Common myeloid progenitor, CD34-positive (primary cell): ENCODE measurements around the gene GRM2.
"Not testable (repeated sequence)": the region's sequence is repeated elsewhere in the genome, so short reads cannot be mapped to it uniquely, and the experiment has no call there.

Experiments used
- CTCF ChIA-PET: fragments of 350-600 bp; sonication (Branson Sonifier 250); formaldehyde crosslinking; loops from one replicate; lab custom pipeline; 2021; ENCODE audit warnings: antibody characterized with exemption; lab: Charles Lee
- POLR2A ChIA-PET: fragments of 350-600 bp; sonication (Branson Sonifier 250); formaldehyde crosslinking; loops from one replicate; lab custom pipeline; 2021; ENCODE audit warnings: antibody characterized with exemption; lab: Charles Lee
- DNase-seq, 3 donors: peaks; one replicate each; pipeline versions ENCODE4 v3.0.0 to v3.0.0-alpha.2; 2013
- H3K27ac ChIP-seq, 2 experiments: 1 replicate in 1 of 2; 2 replicates in 1 of 2; pipeline ENCODE4 v1.7.0; 2013; ENCODE audit warnings: inconsistent platforms in 2 of 2, low read length in 2 of 2, mild to moderate bottlenecking in 2 of 2, low read depth in 1 of 2, moderate library complexity in 1 of 2; ENCODE audit not compliant: severe bottlenecking in 2 of 2, insufficient read depth in 1 of 2, poor library complexity in 1 of 2
- H3K27me3 ChIP-seq, 5 experiments: replicated peaks in 2 of 5; 1 replicate in 3 of 5; 2 replicates in 2 of 5; pipeline versions ENCODE4 v1.6.1 to v1.7.0; 2013; ENCODE audit warnings: low read length in 4 of 5, mild to moderate bottlenecking in 2 of 5, moderate library complexity in 2 of 5, inconsistent platforms in 1 of 5; ENCODE audit not compliant: insufficient read depth in 5 of 5, control insufficient read depth in 4 of 5
- H3K36me3 ChIP-seq, 4 experiments: 1 replicate in 2 of 4; 2 replicates in 2 of 4; pipeline versions ENCODE4 v1.6.1 to v1.7.0; 2013; ENCODE audit warnings: low read length in 3 of 4, control low read depth in 1 of 4, mild to moderate bottlenecking in 1 of 4; ENCODE audit not compliant: control insufficient read depth in 4 of 4, insufficient read depth in 4 of 4
- H3K4me1 ChIP-seq, 4 experiments: 1 replicate in 3 of 4; 2 replicates in 1 of 4; pipeline versions ENCODE4 v1.6.1 to v1.7.1; 2013; ENCODE audit warnings: low read length in 3 of 4, mild to moderate bottlenecking in 3 of 4, control low read depth in 1 of 4, inconsistent platforms in 1 of 4, moderate library complexity in 1 of 4; ENCODE audit not compliant: control insufficient read depth in 4 of 4, insufficient read depth in 4 of 4; ENCODE audit errors: control extremely low read depth in 1 of 4
- H3K4me3 ChIP-seq, 7 experiments: 1 replicate in 4 of 7; 2 replicates in 3 of 7; pipeline versions ENCODE4 v1.5.1 to v1.7.0; 2013; ENCODE audit warnings: mild to moderate bottlenecking in 7 of 7, low read length in 6 of 7, moderate library complexity in 6 of 7, inconsistent platforms in 2 of 7, low read depth in 2 of 7, control low read depth in 1 of 7; ENCODE audit not compliant: insufficient read depth in 4 of 7, control insufficient read depth in 1 of 7; ENCODE audit errors: extremely low read depth in 1 of 7
- H3K9me3 ChIP-seq, 5 experiments: 1 replicate in 4 of 5; 2 replicates in 1 of 5; pipeline versions ENCODE4 v1.6.1 to v1.7.1; 2013; ENCODE audit warnings: low read length in 4 of 5, mild to moderate bottlenecking in 2 of 5, inconsistent platforms in 1 of 5, low read depth in 1 of 5, moderate library complexity in 1 of 5; ENCODE audit not compliant: control insufficient read depth in 4 of 5, insufficient read depth in 2 of 5; ENCODE audit errors: control extremely low read depth in 1 of 5
- WGBS: methylation state at CpG from one replicate; pipeline ENCODE4 v1.1.5; 2013; ENCODE audit not compliant: insufficient coverage; 5-methylcytosine and 5-hydroxymethylcytosine counted together

Gene GRM2

DNA sequence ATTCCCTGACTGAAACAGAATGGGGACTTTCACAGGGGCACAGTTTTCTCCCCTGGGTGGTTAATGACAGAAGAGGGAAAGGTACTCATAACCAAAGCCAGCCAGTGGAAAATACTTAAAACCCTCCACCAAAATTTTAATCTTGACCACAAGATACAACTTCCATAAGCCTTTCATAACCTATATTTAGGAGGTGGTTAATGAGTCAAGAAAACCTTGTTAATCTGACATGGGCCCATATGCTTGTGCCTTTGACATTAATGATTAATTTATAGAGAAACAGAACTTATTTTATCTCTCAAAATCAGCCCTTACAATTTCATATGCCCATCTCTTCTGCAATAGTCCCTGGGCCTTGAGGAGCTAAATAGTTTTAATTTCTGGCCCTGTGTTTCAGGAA lies 41.0 kb downstream of the GRM2 start:
- Histone ChIP-seq H3K36me3 (no peaks in the 10 kb centered on the region), H3K27me3 (no peaks in the 10 kb centered on the region), H3K27ac (no peak overlapping the region), H3K9me3 (peaks cover 0 to 2% (median 0%) of the 10 kb centered on the region in 5 experiments), H3K4me1 (no peaks in the 10 kb centered on the region), H3K4me3 (no peak overlapping the region)
- ChIA-PET CTCF (no interaction called here), POLR2A (no interaction called here)
- DNase-seq = no peak

DNA sequence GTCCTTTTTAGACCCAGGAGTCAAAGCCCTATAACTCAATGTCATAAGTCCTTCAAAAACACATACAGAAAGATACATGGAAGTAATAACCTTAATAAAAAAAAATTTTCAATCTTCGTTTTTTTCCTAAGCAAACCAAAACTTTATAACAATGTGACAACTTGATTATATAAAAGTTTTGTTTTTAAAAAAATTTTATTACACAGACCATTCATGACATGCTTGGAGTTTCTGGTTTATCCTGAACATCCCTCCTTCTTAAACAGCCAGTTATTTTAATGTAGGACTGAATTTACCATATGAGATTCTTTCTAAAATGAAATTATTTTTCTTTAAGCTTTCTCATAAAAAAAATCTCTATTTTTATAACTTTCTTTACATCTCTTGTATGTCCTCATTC lies 41.5 kb downstream of the GRM2 start:
- Histone ChIP-seq H3K27me3 (no peaks in the 10 kb centered on the region), H3K36me3 (no peaks in the 10 kb centered on the region), H3K9me3 (peaks cover 0 to 2% (median 0%) of the 10 kb centered on the region in 5 experiments), H3K4me1 (no peaks in the 10 kb centered on the region), H3K4me3 (no peak overlapping the region), H3K27ac (no peak overlapping the region)
- WGBS = no CpG with 5 or more reads among the region's 1 CpG
- CTCF ChIA-PET = no interaction called here
- DNase-seq = no peak
- POLR2A ChIA-PET = no interaction called here

DNA sequence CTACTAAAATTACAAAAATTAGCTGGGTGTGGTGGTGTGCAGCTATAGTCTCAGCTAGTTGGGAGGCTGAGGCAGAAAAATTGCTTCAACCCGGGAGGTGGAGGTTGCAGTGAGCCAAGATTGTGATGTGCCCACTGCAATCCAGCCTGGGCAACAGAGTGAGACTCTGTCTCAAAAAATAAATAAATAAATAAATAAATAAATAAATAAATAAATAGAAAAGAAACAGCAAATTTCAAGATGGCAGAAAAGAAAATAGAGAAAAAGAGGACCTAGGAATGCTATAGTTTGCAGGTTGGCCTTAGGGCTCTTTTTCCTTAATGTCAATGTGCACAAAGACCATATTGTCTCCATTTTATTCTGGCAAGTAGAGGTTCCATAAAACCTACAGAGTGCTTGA lies 44.0 kb downstream of the GRM2 start:
- H3K4me3 ChIP-seq = no peak overlapping the region
- 100% methylated on average over 1 of the region's 1 CpG for WGBS
- no peaks in the 10 kb centered on the region for H3K36me3 ChIP-seq
- POLR2A ChIA-PET = no interaction called here
- H3K9me3 ChIP-seq = peaks cover 0 to 2% (median under 1%) of the 10 kb centered on the region in 5 experiments
- H3K4me1 ChIP-seq = no peaks in the 10 kb centered on the region
- H3K27me3 ChIP-seq = no peaks in the 10 kb centered on the region
- DNase-seq = no peak
- CTCF ChIA-PET = no interaction called here
- H3K27ac ChIP-seq = no peak overlapping the region

DNA sequence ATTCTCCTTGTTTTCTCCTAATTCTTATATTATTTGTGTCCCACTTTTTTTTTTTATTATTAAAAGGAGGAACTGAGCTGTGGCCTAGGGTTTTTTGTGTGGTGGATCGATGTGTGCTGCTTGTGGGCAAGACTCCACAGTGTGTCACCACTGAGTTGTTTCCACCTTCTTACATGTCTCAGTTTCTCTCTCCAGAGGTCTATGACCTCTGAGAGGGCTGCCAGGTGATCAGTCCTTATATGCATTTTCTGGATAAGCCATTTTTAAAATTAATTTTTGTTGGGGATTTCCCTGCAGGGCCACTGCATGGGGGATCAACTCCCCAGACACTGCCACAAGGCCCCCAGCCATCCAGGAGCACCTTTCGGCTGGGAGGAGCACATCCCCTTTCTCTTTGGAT lies 44.4 kb downstream of the GRM2 start:
- H3K9me3 ChIP-seq = peaks cover 0 to 3% (median 2%) of the 10 kb centered on the region in 5 experiments
- H3K36me3 ChIP-seq = no peaks in the 10 kb centered on the region
- no peak overlapping the region for H3K27ac ChIP-seq
- no CpG with 5 or more reads among the region's 2 CpGs for WGBS
- POLR2A ChIA-PET = no interaction called here
- CTCF ChIA-PET = no interaction called here
- no peaks in the 10 kb centered on the region for H3K4me1 ChIP-seq
- DNase-seq = no peak
- no peaks in the 10 kb centered on the region for H3K27me3 ChIP-seq
- no peak overlapping the region for H3K4me3 ChIP-seq

DNA sequence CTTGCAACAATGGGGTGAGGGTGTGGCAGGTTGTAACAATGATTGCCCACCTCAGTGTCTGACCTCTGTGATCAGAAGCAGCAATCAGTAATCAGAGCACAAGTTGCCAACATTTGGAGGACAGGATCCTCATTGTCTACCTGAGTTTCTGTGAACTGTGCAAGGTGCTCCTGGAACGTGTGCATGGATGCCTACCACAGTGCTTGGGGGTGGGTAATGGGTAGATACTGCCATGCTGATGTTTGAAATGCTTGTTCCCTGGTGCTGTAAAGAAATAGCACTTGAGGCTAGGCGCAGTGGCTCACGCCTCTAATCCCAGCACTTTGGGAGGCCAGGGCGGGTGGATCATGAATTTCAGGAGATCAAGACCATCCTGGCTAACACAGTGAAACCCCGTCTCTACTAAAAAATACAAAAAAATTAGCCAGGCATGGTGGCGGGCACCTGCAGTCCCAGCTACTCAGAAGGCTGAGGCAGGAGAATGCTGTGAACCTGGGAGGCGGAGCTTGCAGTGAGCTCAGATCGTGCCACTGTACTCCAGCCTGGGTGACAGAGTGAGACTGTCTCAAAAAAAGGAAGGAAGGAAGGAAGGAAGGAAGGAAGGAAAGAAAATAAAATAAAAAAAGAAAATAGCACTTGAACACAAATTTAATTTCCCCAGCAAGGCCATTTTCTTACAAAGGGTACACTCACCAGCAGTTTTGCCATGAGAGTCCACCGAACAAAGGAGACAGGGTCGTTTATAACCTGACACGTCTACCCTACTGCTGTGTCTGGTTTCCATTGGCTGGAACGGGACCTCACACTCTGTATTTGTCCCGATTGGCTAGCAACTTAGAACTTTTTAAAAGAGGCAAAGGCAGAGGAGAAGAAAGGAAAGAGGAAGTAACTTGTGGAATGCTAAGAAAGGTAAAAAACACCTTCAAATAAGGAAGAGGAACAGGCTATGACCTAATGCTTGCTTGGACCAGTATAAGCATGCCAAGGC lies 47.2 kb downstream of the GRM2 start:
- DNase-seq, H3K4me3 ChIP-seq, CTCF ChIA-PET, H3K9me3 ChIP-seq, POLR2A ChIA-PET, H3K27me3 ChIP-seq, H3K27ac ChIP-seq, H3K4me1 ChIP-seq, H3K36me3 ChIP-seq: not testable (repeated sequence)
- WGBS = 82% methylated on average over 8 of the region's 13 CpGs

DNA sequence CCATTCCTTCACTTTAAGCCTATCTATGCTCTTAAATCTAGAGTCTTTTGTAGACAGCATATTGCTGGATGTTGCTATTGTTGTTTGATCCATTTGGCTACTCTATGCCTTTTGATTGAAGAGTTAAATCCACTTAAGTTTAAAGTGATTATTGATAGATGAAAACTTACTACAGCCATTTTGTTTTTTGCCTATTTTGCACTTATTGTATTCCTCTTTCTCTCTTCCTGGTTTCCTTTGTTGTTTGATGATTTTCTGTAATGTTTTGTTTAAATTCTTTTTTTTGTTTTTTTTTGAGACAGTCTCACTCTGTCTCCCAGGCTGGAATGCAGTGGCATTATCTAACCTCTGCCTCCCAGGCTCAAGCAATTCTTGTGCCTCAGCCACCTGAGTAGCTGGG lies 52.3 kb downstream of the GRM2 start:
- no peaks in the 10 kb centered on the region for H3K27me3 ChIP-seq
- ChIA-PET CTCF (no interaction called here), POLR2A (no interaction called here)

More for the DNA sequence above, 52.3 kb downstream of the GRM2 start:
- DNase-seq = no peak
- Histone ChIP-seq H3K9me3 (peaks cover 2 to 38% (median 15%) of the 10 kb centered on the region in 5 experiments), H3K36me3 (no peaks in the 10 kb centered on the region), H3K27ac (no peak overlapping the region), H3K4me3 (no peak overlapping the region), H3K4me1 (no peaks in the 10 kb centered on the region)
